ENCODE data around the gene SYNDIG1L. TPM values are rescaled to one million over a fixed set of nuclear protein-coding genes. Genes with fewer than 3 reads are reported as not detected.

SYNDIG1L gene
- total RNA-seq, 1 experiment from 2014 or later = not detected

- DNase-seq (no peak), ATAC-seq (no peak)
- no peak for TF ChIP-seq EZH2phosphoT487 (IDR thresholded peaks at IDR 0.05; ENCODE audit: borderline replicate concordance, low read length)
- TF ChIP-seq, protein P1, sequence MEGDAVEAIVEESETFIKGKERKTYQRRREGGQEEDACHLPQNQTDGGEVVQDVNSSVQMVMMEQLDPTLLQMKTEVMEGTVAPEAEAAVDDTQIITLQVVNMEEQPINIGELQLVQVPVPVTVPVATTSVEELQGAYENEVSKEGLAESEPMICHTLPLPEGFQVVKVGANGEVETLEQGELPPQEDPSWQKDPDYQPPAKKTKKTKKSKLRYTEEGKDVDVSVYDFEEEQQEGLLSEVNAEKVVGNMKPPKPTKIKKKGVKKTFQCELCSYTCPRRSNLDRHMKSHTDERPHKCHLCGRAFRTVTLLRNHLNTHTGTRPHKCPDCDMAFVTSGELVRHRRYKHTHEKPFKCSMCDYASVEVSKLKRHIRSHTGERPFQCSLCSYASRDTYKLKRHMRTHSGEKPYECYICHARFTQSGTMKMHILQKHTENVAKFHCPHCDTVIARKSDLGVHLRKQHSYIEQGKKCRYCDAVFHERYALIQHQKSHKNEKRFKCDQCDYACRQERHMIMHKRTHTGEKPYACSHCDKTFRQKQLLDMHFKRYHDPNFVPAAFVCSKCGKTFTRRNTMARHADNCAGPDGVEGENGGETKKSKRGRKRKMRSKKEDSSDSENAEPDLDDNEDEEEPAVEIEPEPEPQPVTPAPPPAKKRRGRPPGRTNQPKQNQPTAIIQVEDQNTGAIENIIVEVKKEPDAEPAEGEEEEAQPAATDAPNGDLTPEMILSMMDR (conservative IDR thresholded peaks at IDR 0.05; ENCODE audit: low read depth, low read length) = no peak
- TF ChIP-seq EZH2 (IDR thresholded peaks at IDR 0.05; ENCODE audit: low read length, unreplicated experiment) = no peak
- Histone ChIP-seq H3K79me2 (ENCODE audit: low read length) (no peaks in the 10 kb centered on the region), H3K9me3 (ENCODE audit: low read length) (no peaks in the 10 kb centered on the region), H3K27ac (ENCODE audit: low read length) (no peak overlapping the region), H4K20me1 (ENCODE audit: low read length) (no peaks in the 10 kb centered on the region), H3K9me2 (replicated peaks; ENCODE audit: low read length) (no peaks in the 10 kb centered on the region), H3K36me3 (ENCODE audit: low read depth, low read length) (no peaks in the 10 kb centered on the region), H2AFZ (ENCODE audit: low read length) (no peak overlapping the region), H3K4me2 (ENCODE audit: low read length) (no peak overlapping the region), H3K4me1 (ENCODE audit: insufficient read depth, low read length) (no peaks in the 10 kb centered on the region), H3K4me3 (ENCODE audit: low read length) (no peak overlapping the region), H3K9ac (ENCODE audit: low read length) (no peak overlapping the region), H3F3A (ENCODE audit: low read length, unreplicated experiment) (no peaks in the 10 kb centered on the region), H3K27me3 (ENCODE audit: low read length) (peaks cover 49% of the 10 kb centered on the region)
- BruUV-seq (replicated peaks) = no TSS peak
- intact Hi-C loops (cut with micrococcal nuclease) = no loop called here
- ChIA-PET POLR2A (ENCODE audit: unreplicated experiment) (no interaction called here), CTCF (no interaction called here)
Measured at GRCh38 chr14:74411671-74412070, 14.3 kb downstream of the SYNDIG1L start.

GRCh38 chr14:74409441-74409840 is 16.6 kb downstream of the SYNDIG1L start:
- BruUV-seq (replicated peaks) = no TSS peak
- intact Hi-C loops (cut with micrococcal nuclease) = no loop called here
- no peak for ATAC-seq
- no peak overlapping the region for H3K27ac ChIP-seq (ENCODE audit: low read length)
- H2AFZ ChIP-seq (ENCODE audit: low read length) = no peak overlapping the region
- CTCF ChIA-PET = no interaction called here
- peaks cover 51% of the 10 kb centered on the region for H3K27me3 ChIP-seq (ENCODE audit: low read length)
- no peaks in the 10 kb centered on the region for H3F3A ChIP-seq (ENCODE audit: low read length, unreplicated experiment)
- H3K9ac ChIP-seq (ENCODE audit: low read length) = no peak overlapping the region
- no peaks in the 10 kb centered on the region for H3K79me2 ChIP-seq (ENCODE audit: low read length)
- TF ChIP-seq, protein P1 (conservative IDR thresholded peaks at IDR 0.05; ENCODE audit: low read depth, low read length) = no peak
- TF ChIP-seq EZH2phosphoT487 (IDR thresholded peaks at IDR 0.05; ENCODE audit: borderline replicate concordance, low read length) = no peak
- TF ChIP-seq EZH2 (IDR thresholded peaks at IDR 0.05; ENCODE audit: low read length, unreplicated experiment) = no peak
- no peak overlapping the region for H3K4me3 ChIP-seq (ENCODE audit: low read length)
- H3K4me2 ChIP-seq (ENCODE audit: low read length) = no peak overlapping the region
- no peaks in the 10 kb centered on the region for H3K36me3 ChIP-seq (ENCODE audit: low read depth, low read length)
- no peaks in the 10 kb centered on the region for H3K9me3 ChIP-seq (ENCODE audit: low read length)
- H3K9me2 ChIP-seq (replicated peaks; ENCODE audit: low read length) = no peaks in the 10 kb centered on the region
- H4K20me1 ChIP-seq (ENCODE audit: low read length) = no peaks in the 10 kb centered on the region
- no peak for DNase-seq
- POLR2A ChIA-PET (ENCODE audit: unreplicated experiment) = no interaction called here
- H3K4me1 ChIP-seq (ENCODE audit: insufficient read depth, low read length) = no peaks in the 10 kb centered on the region

- H3K27me3 ChIP-seq (ENCODE audit: low read length) = peaks cover 45% of the 10 kb centered on the region
- no peaks in the 10 kb centered on the region for H3K36me3 ChIP-seq (ENCODE audit: low read depth, low read length)
- H3K79me2 ChIP-seq (ENCODE audit: low read length) = no peaks in the 10 kb centered on the region
- CTCF ChIA-PET = no interaction called here
- ATAC-seq (no peak), DNase-seq (no peak)
- no peaks in the 10 kb centered on the region for H4K20me1 ChIP-seq (ENCODE audit: low read length)
- H3K4me2 ChIP-seq (ENCODE audit: low read length) = no peak overlapping the region
- no peak overlapping the region for H3K27ac ChIP-seq (ENCODE audit: low read length)
- no TSS peak for BruUV-seq (replicated peaks)
- no peaks in the 10 kb centered on the region for H3K9me2 ChIP-seq (replicated peaks; ENCODE audit: low read length)
- POLR2A ChIA-PET (ENCODE audit: unreplicated experiment) = no interaction called here
- no peak for TF ChIP-seq EZH2phosphoT487 (IDR thresholded peaks at IDR 0.05; ENCODE audit: borderline replicate concordance, low read length)
- TF ChIP-seq, protein P1 (conservative IDR thresholded peaks at IDR 0.05; ENCODE audit: low read depth, low read length) = no peak
- no peak for TF ChIP-seq EZH2 (IDR thresholded peaks at IDR 0.05; ENCODE audit: low read length, unreplicated experiment)
- intact Hi-C loops (cut with micrococcal nuclease) = no loop called here
- H3K4me1 ChIP-seq (ENCODE audit: insufficient read depth, low read length) = no peaks in the 10 kb centered on the region
- no peaks in the 10 kb centered on the region for H3F3A ChIP-seq (ENCODE audit: low read length, unreplicated experiment)
- no peak overlapping the region for H3K9ac ChIP-seq (ENCODE audit: low read length)
- no peaks in the 10 kb centered on the region for H3K9me3 ChIP-seq (ENCODE audit: low read length)
- no peak overlapping the region for H2AFZ ChIP-seq (ENCODE audit: low read length)
- H3K4me3 ChIP-seq (ENCODE audit: low read length) = no peak overlapping the region
Measured at GRCh38 chr14:74408870-74409269, 17.1 kb downstream of the SYNDIG1L start.
